ENCODE results near the gene CYBRD1. TPM values are rescaled to one million over a fixed set of nuclear protein-coding genes. Genes with fewer than 3 reads are reported as not detected.

The CYBRD1 gene
- polyA plus RNA-seq, 1 donor (not counting 4 experiments of a cell fraction or from before 2014, with no cell fraction given): 72.7 TPM

- H3K9me1 ChIP-seq (ENCODE audit: control insufficient read depth, extremely low read depth, insufficient read depth, low read length): no peaks in the 10 kb centered on the region
- no peak overlapping the region for H3K9ac ChIP-seq (ENCODE audit: control insufficient read depth, extremely low read depth, insufficient read depth, low read length)
- no peak overlapping the region for H3K27ac ChIP-seq (ENCODE audit: control insufficient read depth, insufficient read depth, low read length)
- H4K20me1 ChIP-seq (ENCODE audit: control insufficient read depth, extremely low read depth, insufficient read depth, low read length): no peaks in the 10 kb centered on the region
- TF ChIP-seq, protein P1, sequence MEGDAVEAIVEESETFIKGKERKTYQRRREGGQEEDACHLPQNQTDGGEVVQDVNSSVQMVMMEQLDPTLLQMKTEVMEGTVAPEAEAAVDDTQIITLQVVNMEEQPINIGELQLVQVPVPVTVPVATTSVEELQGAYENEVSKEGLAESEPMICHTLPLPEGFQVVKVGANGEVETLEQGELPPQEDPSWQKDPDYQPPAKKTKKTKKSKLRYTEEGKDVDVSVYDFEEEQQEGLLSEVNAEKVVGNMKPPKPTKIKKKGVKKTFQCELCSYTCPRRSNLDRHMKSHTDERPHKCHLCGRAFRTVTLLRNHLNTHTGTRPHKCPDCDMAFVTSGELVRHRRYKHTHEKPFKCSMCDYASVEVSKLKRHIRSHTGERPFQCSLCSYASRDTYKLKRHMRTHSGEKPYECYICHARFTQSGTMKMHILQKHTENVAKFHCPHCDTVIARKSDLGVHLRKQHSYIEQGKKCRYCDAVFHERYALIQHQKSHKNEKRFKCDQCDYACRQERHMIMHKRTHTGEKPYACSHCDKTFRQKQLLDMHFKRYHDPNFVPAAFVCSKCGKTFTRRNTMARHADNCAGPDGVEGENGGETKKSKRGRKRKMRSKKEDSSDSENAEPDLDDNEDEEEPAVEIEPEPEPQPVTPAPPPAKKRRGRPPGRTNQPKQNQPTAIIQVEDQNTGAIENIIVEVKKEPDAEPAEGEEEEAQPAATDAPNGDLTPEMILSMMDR (optimal IDR thresholded peaks at IDR 0.05 in 1 of 3, IDR thresholded peaks at IDR 0.05 in 1 of 3, conservative IDR thresholded peaks at IDR 0.05 in 1 of 3; ENCODE audit: extremely low read depth in 1 of 3, insufficient read depth in 2 of 3, low read length in 3 of 3): no peak
- no peak for TF ChIP-seq EZH2 (IDR thresholded peaks at IDR 0.05; ENCODE audit: low read length)
- H3K4me1 ChIP-seq (ENCODE audit: control insufficient read depth, extremely low read depth, insufficient read depth, low read length): no peaks in the 10 kb centered on the region
- no peaks in the 10 kb centered on the region for H3K27me3 ChIP-seq (ENCODE audit: control insufficient read depth, extremely low read depth, insufficient read depth, low read length)
- no peak for FAIRE-seq
- dilution Hi-C loops (cut with MboI; ENCODE audit: extremely low pct_ligation_motif_present, low sequenced_read_pairs): no loop called here
- no peak overlapping the region for H3K4me3 ChIP-seq (ENCODE audit: control insufficient read depth in 2 of 3, extremely low read depth in 1 of 3, insufficient read depth in 2 of 3, low read depth in 1 of 3, low read length in 3 of 3)
- DNase-seq (ENCODE audit: low read depth, low spot score): no peak
- H3K36me3 ChIP-seq (ENCODE audit: control insufficient read depth in 2 of 2, extremely low read depth in 1 of 2, insufficient read depth in 2 of 2, low read length in 2 of 2): no peaks in the 10 kb centered on the region
- no peaks in the 10 kb centered on the region for H3K9me3 ChIP-seq (ENCODE audit: control insufficient read depth, low read depth, low read length)
- no peak overlapping the region for H2AFZ ChIP-seq (ENCODE audit: control insufficient read depth, low read length)
- no peaks in the 10 kb centered on the region for H3K79me2 ChIP-seq (ENCODE audit: control insufficient read depth, insufficient read depth, low read length)
- no peak overlapping the region for H3K4me2 ChIP-seq (ENCODE audit: control insufficient read depth, extremely low read depth, insufficient read depth, low read depth, low read length)
Measured at GRCh38 chr2:171515672-171516298, 6.5 kb upstream of the CYBRD1 start.

GRCh38 chr2:171516793-171517192, 5.5 kb upstream of the CYBRD1 start:
- no peak for FAIRE-seq
- dilution Hi-C loops (cut with MboI; ENCODE audit: extremely low pct_ligation_motif_present, low sequenced_read_pairs): no loop called here

More at GRCh38 chr2:171516793-171517192, 5.5 kb upstream of the CYBRD1 start:
- Histone ChIP-seq H3K9me1 (ENCODE audit: control insufficient read depth, extremely low read depth, insufficient read depth, low read length) (no peaks in the 10 kb centered on the region), H3K4me3 (ENCODE audit: control insufficient read depth in 2 of 3, extremely low read depth in 1 of 3, insufficient read depth in 2 of 3, low read depth in 1 of 3, low read length in 3 of 3) (no peak overlapping the region), H4K20me1 (ENCODE audit: control insufficient read depth, extremely low read depth, insufficient read depth, low read length) (no peaks in the 10 kb centered on the region), H3K27me3 (ENCODE audit: control insufficient read depth, extremely low read depth, insufficient read depth, low read length) (no peaks in the 10 kb centered on the region), H3K4me1 (ENCODE audit: control insufficient read depth, extremely low read depth, insufficient read depth, low read length) (peaks cover 3% of the 10 kb centered on the region), H3K9ac (ENCODE audit: control insufficient read depth, extremely low read depth, insufficient read depth, low read length) (no peak overlapping the region), H3K27ac (ENCODE audit: control insufficient read depth, insufficient read depth, low read length) (no peak overlapping the region), H3K9me3 (ENCODE audit: control insufficient read depth, low read depth, low read length) (no peaks in the 10 kb centered on the region), H3K79me2 (ENCODE audit: control insufficient read depth, insufficient read depth, low read length) (no peaks in the 10 kb centered on the region), H3K4me2 (ENCODE audit: control insufficient read depth, extremely low read depth, insufficient read depth, low read depth, low read length) (no peak overlapping the region), H3K36me3 (ENCODE audit: control insufficient read depth in 2 of 2, extremely low read depth in 1 of 2, insufficient read depth in 2 of 2, low read length in 2 of 2) (no peaks in the 10 kb centered on the region), H2AFZ (ENCODE audit: control insufficient read depth, low read length) (no peak overlapping the region)
- no peak for DNase-seq (ENCODE audit: low read depth, low spot score)
- TF ChIP-seq, protein P1 (optimal IDR thresholded peaks at IDR 0.05 in 1 of 3, IDR thresholded peaks at IDR 0.05 in 1 of 3, conservative IDR thresholded peaks at IDR 0.05 in 1 of 3; ENCODE audit: extremely low read depth in 1 of 3, insufficient read depth in 2 of 3, low read length in 3 of 3): no peak
- no peak for TF ChIP-seq EZH2 (IDR thresholded peaks at IDR 0.05; ENCODE audit: low read length)
